Colonic mucosa (tissue), 4 donors: Measurements from ENCODE around the gene CAPN15. TPM values are rescaled to one million over a fixed set of nuclear protein-coding genes. Genes with fewer than 3 reads are reported as not detected.
"Not testable (repeated sequence)": the region's sequence is repeated elsewhere in the genome, so short reads cannot be mapped to it uniquely, and the experiment has no call there.

ENCODE experiments used
- DNase-seq: peaks from one replicate; pipeline ENCODE4 v3.0.0-alpha.2; 2020
- H3K27ac ChIP-seq: fragments of 200-600 bp; one replicate; pipeline ENCODE4 v1.8.0; 2021
- H3K27me3 ChIP-seq: fragments of 200-600 bp; one replicate; pipeline ENCODE4 v1.8.0; 2021
- H3K36me3 ChIP-seq: fragments of 200-600 bp; one replicate; pipeline ENCODE4 v1.8.0; 2021
- H3K4me1 ChIP-seq: fragments of 200-600 bp; one replicate; pipeline ENCODE4 v1.8.0; 2021; ENCODE audit warnings: mild to moderate bottlenecking
- H3K4me3 ChIP-seq: fragments of 200-600 bp; one replicate; pipeline ENCODE4 v1.8.0; 2021
- H3K9ac ChIP-seq, 2 donors: one replicate each; pipeline ENCODE4 v1.7.0; 2013; ENCODE audit warnings: control low read depth in 2 of 2, low read depth in 2 of 2, low read length in 2 of 2
- H3K9me3 ChIP-seq: fragments of 200-600 bp; one replicate; pipeline ENCODE4 v1.8.0; 2021
- intact Hi-C: fragments of 100-400 bp; cut with DNase I; formaldehyde crosslinking; loops from one replicate; pipeline ENCODE4 v1.14.1; 2022
- total RNA-seq, 2 donors: library from RNA; stranded (reverse); fragmentation: NEBNext Ultra II Directional in 1 of 2; extraction: Animal tissue kit (Norgen Biotek cat#: 25700) in 1 of 2; gene quantifications; one replicate each; pipeline ENCODE4 v1.2.1, GENCODE V29; 2021
- TF ChIP-seq, protein P1 (sequence below): fragments of 200-600 bp; IDR thresholded peaks from one replicate; pipeline ENCODE4 v1.8.0; 2022; ENCODE audit warnings: antibody characterized with exemption, mild to moderate bottlenecking
- donor health status: healthy.
- donor health status: DM: no; HTN: no; CAD: no.
- donor health status: DM: no; HTN: no; CAD: no.

CAPN15 gene
- total RNA-seq, 2 donors from 2014 or later: 74.6 to 139 TPM

DNA sequence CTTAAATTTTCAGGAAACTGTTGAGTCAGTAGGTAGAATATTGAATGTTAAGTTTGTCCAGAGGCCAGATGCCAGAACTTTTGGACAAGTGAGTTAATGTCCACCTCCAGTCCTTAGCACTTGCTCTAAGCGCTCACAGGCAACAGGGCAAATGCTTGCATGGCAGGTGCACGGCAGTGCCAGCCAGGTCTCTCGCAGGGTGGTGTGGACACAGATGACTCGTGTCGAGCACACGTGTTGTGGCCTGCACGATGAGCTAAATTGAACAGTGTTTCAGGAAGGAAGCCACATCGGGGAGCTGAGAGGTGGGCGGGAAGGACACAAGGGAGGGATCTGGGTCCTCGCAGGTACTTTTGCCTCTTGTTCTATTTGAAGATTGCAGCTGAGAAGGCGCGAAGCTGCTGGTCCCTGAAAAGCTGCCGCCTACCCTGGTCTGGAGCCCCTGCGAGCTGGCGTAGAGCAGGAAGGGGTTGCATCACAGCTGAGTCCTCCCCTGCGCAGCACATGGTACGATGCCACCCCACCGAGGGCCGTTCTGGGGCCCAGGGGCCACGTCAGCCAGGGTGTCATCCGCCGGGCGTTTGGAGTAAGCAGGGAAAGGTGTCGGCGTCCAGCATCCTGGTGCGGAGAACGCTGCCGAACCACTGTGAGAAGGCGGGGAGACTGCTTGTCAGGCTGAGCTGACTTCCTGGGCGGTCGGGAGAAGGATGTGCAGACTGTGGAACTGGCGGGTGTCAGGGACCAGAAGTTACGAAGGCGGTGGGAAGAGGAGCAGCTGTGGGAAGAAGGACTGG, 68.6 kb downstream of the CAPN15 start:
- intact Hi-C loops: no loop called here
- Histone ChIP-seq H3K9ac (no peak overlapping the region), H3K36me3 (no peaks in the 10 kb centered on the region), H3K27ac (no peak overlapping the region), H3K4me3 (no peak overlapping the region), H3K4me1 (peaks cover 25% of the 10 kb centered on the region), H3K9me3 (no peaks in the 10 kb centered on the region), H3K27me3 (no peaks in the 10 kb centered on the region)
- DNase-seq: no peak
- TF ChIP-seq, protein P1, sequence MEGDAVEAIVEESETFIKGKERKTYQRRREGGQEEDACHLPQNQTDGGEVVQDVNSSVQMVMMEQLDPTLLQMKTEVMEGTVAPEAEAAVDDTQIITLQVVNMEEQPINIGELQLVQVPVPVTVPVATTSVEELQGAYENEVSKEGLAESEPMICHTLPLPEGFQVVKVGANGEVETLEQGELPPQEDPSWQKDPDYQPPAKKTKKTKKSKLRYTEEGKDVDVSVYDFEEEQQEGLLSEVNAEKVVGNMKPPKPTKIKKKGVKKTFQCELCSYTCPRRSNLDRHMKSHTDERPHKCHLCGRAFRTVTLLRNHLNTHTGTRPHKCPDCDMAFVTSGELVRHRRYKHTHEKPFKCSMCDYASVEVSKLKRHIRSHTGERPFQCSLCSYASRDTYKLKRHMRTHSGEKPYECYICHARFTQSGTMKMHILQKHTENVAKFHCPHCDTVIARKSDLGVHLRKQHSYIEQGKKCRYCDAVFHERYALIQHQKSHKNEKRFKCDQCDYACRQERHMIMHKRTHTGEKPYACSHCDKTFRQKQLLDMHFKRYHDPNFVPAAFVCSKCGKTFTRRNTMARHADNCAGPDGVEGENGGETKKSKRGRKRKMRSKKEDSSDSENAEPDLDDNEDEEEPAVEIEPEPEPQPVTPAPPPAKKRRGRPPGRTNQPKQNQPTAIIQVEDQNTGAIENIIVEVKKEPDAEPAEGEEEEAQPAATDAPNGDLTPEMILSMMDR: no peak

DNA sequence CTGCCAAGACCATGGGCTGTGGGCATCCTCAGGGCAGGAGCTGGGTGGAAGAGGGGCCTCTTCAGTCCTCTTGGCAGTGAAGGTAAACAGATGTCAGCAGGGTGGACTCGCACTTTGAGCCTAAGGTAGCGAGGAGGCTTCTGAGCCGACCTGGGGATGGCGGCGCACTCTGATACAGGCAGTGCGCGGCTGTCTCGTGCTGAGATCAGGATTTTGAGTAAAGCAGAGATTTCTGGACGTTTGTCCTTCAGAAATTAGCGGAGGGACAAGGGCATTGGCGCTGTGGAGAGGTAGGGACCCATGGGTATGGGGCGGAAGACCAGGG, 69.2 kb downstream of the CAPN15 start:
- TF ChIP-seq, protein P1: no peak
- peaks cover 21% of the 10 kb centered on the region for H3K4me1 ChIP-seq
- no peak for DNase-seq

DNA sequence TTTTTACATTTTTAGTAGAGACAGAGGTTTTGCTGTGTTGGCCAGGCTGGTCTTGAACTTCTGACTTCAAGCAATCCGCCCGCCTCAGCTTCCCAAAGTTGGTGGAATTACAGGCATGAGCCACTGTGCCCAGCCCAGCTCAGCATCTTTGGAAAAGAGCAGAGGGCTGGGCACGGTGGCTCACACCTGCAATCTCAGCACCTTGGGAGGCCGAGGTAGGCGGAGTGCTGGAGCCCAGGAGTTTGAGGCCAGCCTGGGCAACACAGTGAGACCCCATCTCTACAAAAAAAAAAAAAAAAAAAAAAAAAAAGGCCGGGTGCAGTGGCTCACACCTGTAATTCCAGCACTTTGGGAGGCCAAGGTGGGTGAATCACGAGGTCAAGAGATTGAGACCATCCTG, 70.1 kb downstream of the CAPN15 start:
- H3K27ac ChIP-seq, H3K27me3 ChIP-seq, H3K36me3 ChIP-seq, H3K9ac ChIP-seq, H3K9me3 ChIP-seq, intact Hi-C loops, H3K4me3 ChIP-seq, DNase-seq: not testable (repeated sequence)
- H3K4me1 ChIP-seq: peaks cover 11% of the 10 kb centered on the region

More for the DNA sequence above, 69.2 kb downstream of the CAPN15 start:
- H3K4me3 ChIP-seq: no peak overlapping the region
- H3K27ac ChIP-seq: no peak overlapping the region
- H3K36me3 ChIP-seq: no peaks in the 10 kb centered on the region
- no peaks in the 10 kb centered on the region for H3K27me3 ChIP-seq
- intact Hi-C loops: no loop called here
- no peak overlapping the region for H3K9ac ChIP-seq
- no peaks in the 10 kb centered on the region for H3K9me3 ChIP-seq

DNA sequence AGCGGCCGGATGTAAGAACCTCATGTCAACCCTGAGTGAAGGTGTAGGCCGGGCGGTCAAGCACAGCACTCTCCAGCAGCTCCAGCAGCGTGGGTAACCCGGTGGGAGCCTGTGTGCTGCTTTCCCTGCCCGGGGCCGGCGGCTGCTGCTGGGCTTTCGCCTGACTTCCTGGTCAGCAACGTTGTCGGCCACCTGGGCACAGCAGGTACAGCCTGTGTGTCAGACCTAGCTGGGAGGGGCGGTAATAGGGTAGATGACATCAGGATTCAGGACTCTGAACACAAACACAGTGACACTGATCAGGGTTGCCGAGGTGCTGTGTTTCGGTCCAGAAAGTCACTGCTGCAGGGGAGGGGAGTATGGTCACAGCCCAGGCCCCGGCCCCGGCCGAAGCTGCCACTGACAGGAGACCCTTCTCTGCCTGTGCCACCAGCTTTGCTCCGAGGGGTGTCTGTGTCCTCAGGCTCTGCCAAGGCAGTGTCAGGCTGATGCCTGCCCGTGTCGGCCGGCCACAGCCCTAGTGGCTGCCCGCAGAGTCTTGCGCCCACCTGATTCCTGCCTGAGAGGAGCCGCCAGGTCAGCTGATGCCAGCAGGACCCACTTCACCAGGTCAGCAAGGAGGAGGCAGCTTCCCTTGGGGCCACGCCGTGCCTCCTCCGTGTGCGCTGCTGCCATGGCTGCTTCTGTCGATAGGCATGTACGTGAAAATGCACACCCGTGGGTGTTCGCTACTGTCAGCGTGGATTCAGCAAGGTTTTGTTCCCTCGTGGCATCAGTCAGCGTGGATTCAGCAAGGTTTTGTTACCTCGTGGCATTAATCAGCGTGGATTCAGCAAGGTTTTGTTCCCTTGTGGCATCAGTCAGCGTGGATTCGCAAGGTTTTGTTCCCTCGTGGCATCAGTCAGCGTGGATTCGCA, 71.6 kb downstream of the CAPN15 start:
- Histone ChIP-seq H3K4me3 (no peak overlapping the region), H3K27ac (no peak overlapping the region), H3K27me3 (no peaks in the 10 kb centered on the region), H3K9me3 (no peaks in the 10 kb centered on the region), H3K4me1 (peaks cover 5% of the 10 kb centered on the region), H3K9ac (no peak overlapping the region), H3K36me3 (no peaks in the 10 kb centered on the region)
- DNase-seq: no peak
- intact Hi-C loops: no loop called here
- TF ChIP-seq, protein P1: no peak

DNA sequence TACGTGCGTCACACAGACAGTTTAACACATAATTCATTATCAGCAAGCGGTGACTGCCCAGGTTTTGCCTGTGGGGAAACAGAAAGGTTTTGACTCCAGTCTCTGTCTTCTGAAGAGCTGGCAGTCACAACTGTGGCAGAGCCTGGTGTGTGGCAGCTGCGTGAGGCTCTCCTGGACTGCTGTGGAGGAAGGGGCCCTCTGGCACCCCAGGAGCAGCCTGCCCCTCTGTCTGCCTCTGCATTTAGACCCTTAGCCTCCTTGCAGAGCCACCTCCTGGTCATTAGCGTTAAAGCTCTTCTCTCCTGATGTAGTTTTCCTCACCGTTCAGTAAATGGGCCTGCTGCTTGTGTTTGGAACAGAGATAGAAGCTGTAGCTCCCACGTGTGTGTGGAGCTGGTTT, 73.3 kb downstream of the CAPN15 start:
- Histone ChIP-seq H3K27ac (no peak overlapping the region), H3K27me3 (no peaks in the 10 kb centered on the region), H3K36me3 (no peaks in the 10 kb centered on the region), H3K4me3 (no peak overlapping the region), H3K4me1 (no peaks in the 10 kb centered on the region), H3K9ac (no peak overlapping the region), H3K9me3 (no peaks in the 10 kb centered on the region)
- TF ChIP-seq, protein P1: no peak
- DNase-seq: no peak
- intact Hi-C loops: no loop called here
